HAP-1 (cell line): Measurements from ENCODE around the gene COMMD3.

Experiments used
- DNase-seq, 2 experiments: peaks; one replicate each; pipeline ENCODE4 v3.0.0-alpha.2; 2016 to 2020; ENCODE audit warnings: low spot score in 2 of 2
- H3K27me3 ChIP-seq: fragments of 250-450 bp; sonication (Bioruptor Pico); 2 replicates; pipeline ENCODE4 v1.5.1; 2020; ENCODE audit warnings: low read depth, mild to moderate bottlenecking, moderate library complexity
- H3K36me3 ChIP-seq: fragments of 250-450 bp; sonication (Bioruptor Pico); replicated peaks from 2 replicates; pipeline ENCODE4 v1.5.1; 2020; ENCODE audit warnings: mild to moderate bottlenecking
- H3K4me1 ChIP-seq: fragments of 250-450 bp; sonication (Bioruptor Pico); 2 replicates; pipeline ENCODE4 v1.5.1; 2020; ENCODE audit warnings: mild to moderate bottlenecking
- H3K4me3 ChIP-seq: fragments of 250-450 bp; sonication (Bioruptor Pico); 2 replicates; pipeline ENCODE4 v1.5.1; 2020; ENCODE audit warnings: mild to moderate bottlenecking, moderate library complexity
- H3K9me3 ChIP-seq: fragments of 250-450 bp; sonication (Bioruptor Pico); 2 replicates; pipeline ENCODE4 v1.5.1; 2020; ENCODE audit warnings: mild to moderate bottlenecking, moderate library complexity
- in situ Hi-C: fragments of 300-500 bp; cut with MboI; formaldehyde crosslinking; loops from 3 replicates; pipeline ENCODE4 v1.14.3; 2020; ENCODE audit warnings: low sequenced_read_pairs, inconsistent platforms, mixed read lengths

COMMD3 gene

DNA sequence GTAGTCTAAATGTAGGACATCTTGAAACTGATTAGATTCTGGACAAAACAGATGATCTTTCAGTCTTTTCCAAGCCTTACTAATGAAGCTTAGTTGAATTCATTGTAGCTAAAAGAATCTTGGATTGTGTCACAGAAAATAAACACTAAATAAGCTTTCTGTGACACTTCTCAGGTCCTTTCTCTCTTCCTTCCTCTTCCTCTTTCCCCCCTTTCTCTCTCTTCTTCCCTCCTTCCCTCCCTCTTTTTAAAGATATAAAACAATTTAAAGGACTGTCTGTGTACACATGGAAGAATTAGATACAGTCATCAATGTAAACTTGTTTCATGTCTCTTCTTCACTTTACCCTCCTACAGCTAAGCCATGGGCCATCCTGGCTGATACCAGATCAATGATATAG lies 5.3 kb upstream of the COMMD3 start:
- Histone ChIP-seq H3K4me1 (peaks cover 8% of the 10 kb centered on the region), H3K27me3 (no peaks in the 10 kb centered on the region), H3K4me3 (no peak overlapping the region), H3K9me3 (no peaks in the 10 kb centered on the region), H3K36me3 (no peaks in the 10 kb centered on the region)
- in situ Hi-C loops: loop anchor here (10.0 kb wide), 1 partner anchor 306 kb away; the partner anchor contains the start of gene DNAJC1
- DNase-seq: no peak

DNA sequence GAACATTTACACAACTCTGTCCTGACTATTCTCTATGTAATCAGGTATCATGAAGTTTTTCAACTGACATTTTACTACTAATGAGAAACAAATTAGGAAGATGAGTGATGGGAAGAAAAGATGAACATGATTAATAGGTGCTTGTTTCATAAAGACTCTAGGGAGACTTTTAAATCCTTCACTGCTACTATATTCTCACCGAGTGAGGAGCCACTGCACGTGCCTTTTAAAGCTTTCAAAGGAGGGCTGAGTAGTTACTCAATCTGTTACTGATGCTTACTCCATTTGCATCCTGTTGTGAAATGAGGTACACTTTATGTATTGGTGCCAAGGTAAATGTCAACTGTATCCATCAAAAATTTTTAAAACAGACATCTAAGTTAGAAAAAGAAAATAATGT lies 1.3 kb upstream of the COMMD3 start:
- no peaks in the 10 kb centered on the region for H3K27me3 ChIP-seq
- H3K9me3 ChIP-seq: no peaks in the 10 kb centered on the region
- H3K4me3 ChIP-seq: no peak overlapping the region
- H3K36me3 ChIP-seq: no peaks in the 10 kb centered on the region
- in situ Hi-C loops: loop anchor here (10.0 kb wide), 1 partner anchor 310 kb away; the partner anchor contains the start of gene DNAJC1
- H3K4me1 ChIP-seq: peaks cover 27% of the 10 kb centered on the region
- no peak for DNase-seq

DNA sequence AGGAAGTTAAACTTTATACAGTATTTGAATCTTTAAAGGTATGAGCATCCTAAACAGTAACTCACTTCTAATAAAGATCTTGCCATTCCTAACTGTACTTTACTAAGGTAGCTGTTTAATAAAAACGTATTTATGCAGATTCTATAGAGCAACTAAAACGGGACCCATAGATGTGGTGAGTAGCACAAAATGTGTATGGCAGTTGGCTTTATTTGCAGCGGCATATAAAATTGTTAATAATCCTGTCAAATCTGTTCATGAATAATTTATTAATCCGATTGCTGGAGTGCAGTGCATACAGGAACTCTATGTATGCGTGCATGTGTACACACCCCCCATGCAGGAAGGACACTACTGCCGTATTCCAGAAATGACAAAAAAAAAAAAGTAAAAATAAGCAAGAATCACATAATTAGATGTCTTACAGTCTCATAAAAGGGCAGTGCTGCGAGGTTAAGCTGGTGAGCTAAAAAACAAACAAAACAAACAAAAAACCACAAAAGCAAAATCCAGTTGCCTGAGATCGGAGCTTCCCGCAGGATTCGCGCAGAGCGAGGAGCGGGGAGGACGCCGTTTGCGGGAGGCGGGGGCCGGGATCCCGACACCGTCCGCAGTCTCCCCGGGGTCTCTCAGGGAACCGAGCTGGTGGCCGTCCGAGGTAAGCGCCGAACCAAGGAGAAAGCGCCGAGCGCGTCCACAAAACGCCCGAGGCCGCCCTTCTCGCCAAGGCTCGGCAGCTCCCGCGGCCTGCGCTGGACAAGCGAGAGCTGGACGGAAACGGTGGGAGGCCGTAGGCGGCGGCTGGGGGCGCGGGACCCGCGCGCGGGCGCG lies 518 bp upstream of the COMMD3 start:
- no peaks in the 10 kb centered on the region for H3K9me3 ChIP-seq
- in situ Hi-C loops: loop anchor here (10.0 kb wide), 1 partner anchor 311 kb away; the partner anchor contains the start of gene DNAJC1
- DNase-seq: no peak

DNA sequence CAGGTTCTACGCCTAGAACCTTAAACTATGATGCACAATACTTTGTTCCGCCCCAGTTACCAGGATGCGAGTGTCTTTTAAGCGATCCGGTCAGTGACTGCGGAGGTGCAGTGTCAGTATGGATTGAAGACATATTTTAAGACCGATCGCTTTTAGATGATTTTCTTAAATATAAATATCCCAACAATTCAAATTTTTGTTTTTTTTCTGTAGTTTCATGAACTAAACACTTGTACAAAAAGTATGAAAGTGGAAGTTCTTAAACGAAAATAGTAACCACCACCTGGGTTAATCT lies 835 bp downstream of the COMMD3 start:
- in situ Hi-C loops: loop anchor here (10.0 kb wide), 1 partner anchor 312 kb away; the partner anchor contains the start of gene DNAJC1
- peak overlapping the region; percentile 66 for H3K4me3 ChIP-seq
- H3K27me3 ChIP-seq: peaks cover 1% of the 10 kb centered on the region
- H3K4me1 ChIP-seq: peaks cover 30% of the 10 kb centered on the region
- peak in 1 of 2 experiments; percentile 26 for DNase-seq
- H3K9me3 ChIP-seq: no peaks in the 10 kb centered on the region
- no peaks in the 10 kb centered on the region for H3K36me3 ChIP-seq

More for the DNA sequence above, 518 bp upstream of the COMMD3 start:
- Histone ChIP-seq H3K4me3 (peak overlapping the region; percentile 66), H3K36me3 (no peaks in the 10 kb centered on the region), H3K4me1 (peaks cover 30% of the 10 kb centered on the region), H3K27me3 (no peaks in the 10 kb centered on the region)

DNA sequence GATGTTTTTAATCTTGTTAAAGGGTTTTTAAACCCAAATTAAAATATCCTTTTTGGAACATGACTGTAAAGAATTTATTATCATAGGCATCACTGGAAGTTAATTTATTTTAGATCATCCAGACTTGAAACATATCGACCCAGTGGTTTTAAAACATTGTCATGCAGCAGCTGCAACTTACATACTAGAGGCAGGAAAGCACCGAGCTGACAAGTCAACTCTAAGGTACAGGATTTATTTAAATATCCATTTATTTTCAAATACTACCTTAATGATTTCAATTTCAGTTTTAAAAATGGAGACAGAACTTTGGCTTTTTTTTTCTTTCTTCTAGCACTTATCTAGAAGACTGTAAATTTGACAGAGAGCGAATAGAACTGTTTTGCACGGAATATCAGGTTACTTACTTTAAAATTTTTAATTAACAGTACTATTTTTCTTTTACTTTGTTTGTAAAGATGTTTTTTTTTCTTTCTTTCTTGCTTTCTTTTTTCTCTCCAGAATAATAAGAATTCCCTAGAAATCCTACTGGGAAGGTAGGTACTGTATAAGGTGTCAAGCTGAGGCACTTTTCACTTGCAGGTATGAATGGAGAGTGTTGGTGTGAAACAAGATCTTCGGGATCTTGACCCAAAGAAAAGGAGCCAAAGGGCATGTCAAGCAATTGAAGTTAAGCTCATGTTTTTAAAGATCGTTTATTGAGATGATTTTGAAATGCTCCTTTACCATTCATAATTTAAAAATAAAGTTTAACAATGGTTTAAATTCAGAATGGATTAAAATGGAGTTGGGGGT lies 1.8 kb downstream of the COMMD3 start:
- Histone ChIP-seq H3K4me3 (no peak overlapping the region; the same call in 1 of the 2 replicates), H3K4me1 (peaks cover 33% of the 10 kb centered on the region), H3K9me3 (no peaks in the 10 kb centered on the region), H3K27me3 (peaks cover 11% of the 10 kb centered on the region), H3K36me3 (no peaks in the 10 kb centered on the region)
- in situ Hi-C loops: loop anchor here (10.0 kb wide), 1 partner anchor 313 kb away; the partner anchor contains the start of gene DNAJC1
- no peak for DNase-seq

DNA sequence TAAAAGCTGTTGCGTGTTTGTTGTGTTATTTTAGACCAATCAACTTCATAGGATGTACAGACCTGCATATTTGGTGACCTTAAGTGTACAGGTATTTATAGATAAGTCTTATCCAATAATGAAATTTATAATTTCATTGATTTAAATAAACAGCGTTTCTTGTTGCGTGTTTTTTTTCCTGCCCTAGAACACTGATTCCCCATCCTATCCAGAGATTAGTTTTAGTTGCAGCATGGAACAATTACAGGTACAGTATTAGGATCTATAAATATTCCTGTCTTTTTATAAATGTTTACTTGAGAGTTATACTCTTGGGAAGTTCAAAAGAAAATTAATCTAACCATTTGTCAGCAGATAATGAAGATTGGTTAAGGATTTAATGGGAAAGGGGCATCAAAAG lies 2.6 kb downstream of the COMMD3 start:
- H3K4me3 ChIP-seq: no peak overlapping the region
- no peaks in the 10 kb centered on the region for H3K36me3 ChIP-seq
- H3K4me1 ChIP-seq: peaks cover 41% of the 10 kb centered on the region
- peaks cover 13% of the 10 kb centered on the region for H3K27me3 ChIP-seq
- H3K9me3 ChIP-seq: no peaks in the 10 kb centered on the region
- in situ Hi-C loops: loop anchor here (10.0 kb wide), 1 partner anchor 314 kb away; the partner anchor contains the start of gene DNAJC1
- DNase-seq: no peak

DNA sequence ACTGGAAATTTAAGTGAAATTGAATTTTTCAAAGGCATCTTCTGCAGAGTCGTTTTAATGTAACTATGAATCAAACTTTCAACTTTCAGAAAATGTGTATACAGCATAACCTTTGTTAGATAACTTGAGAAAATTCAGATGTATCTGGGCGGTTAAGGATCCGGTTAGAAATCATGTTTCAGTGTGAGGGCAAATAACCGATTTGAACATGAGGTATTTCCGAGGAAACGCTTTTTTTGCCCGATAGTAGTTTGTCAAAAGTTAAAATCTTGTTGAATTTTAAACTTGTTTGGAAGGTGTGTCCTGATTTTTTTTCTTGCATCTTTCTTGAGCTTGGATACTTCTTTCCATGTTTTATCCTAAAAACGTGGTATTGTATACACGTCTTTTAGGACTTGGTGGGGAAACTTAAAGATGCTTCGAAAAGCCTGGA lies 3.4 kb downstream of the COMMD3 start:
- H3K36me3 ChIP-seq: no peaks in the 10 kb centered on the region
- H3K4me1 ChIP-seq: peaks cover 49% of the 10 kb centered on the region
- peaks cover 13% of the 10 kb centered on the region for H3K27me3 ChIP-seq
- in situ Hi-C loops: loop anchor here (10.0 kb wide), 1 partner anchor 315 kb away; the partner anchor contains the start of gene DNAJC1
- H3K4me3 ChIP-seq: no peak overlapping the region
- no peak for DNase-seq
- no peaks in the 10 kb centered on the region for H3K9me3 ChIP-seq

DNA sequence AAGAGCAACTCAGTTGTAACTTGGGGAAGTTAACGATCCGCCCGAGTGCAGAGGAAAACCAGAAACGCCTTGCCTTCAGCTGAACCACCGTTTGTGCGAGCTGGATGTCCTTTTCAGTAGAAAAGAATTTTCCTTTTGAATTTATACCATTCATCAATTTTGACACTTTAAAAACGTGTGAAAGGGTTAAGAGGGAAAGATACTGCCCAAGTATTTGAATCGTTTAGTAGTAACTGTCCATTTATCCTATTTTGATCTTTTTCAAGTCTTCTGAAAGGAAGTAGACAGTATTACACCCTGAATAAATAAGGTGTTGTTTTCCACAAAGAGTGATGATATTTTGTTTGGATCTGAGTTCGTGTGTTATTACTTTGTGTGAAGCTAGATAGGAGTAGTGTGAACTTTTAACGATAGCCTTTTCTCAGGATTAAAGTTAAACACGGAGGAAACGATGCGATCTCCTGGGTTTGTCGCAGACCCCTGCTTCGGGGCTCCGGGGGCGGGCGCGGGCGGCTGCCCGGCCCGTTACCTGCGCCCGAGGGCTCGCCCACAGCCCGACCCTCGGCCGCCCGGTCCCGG lies 3.9 kb downstream of the COMMD3 start:
- H3K9me3 ChIP-seq: no peaks in the 10 kb centered on the region
- in situ Hi-C loops: loop anchor here (10.0 kb wide), 1 partner anchor 315 kb away; the partner anchor contains the start of gene DNAJC1
- no peak for DNase-seq
- peaks cover 50% of the 10 kb centered on the region for H3K4me1 ChIP-seq
- peaks cover 13% of the 10 kb centered on the region for H3K27me3 ChIP-seq
- H3K36me3 ChIP-seq: no peaks in the 10 kb centered on the region
- peak overlapping the region; percentile 30 for H3K4me3 ChIP-seq

DNA sequence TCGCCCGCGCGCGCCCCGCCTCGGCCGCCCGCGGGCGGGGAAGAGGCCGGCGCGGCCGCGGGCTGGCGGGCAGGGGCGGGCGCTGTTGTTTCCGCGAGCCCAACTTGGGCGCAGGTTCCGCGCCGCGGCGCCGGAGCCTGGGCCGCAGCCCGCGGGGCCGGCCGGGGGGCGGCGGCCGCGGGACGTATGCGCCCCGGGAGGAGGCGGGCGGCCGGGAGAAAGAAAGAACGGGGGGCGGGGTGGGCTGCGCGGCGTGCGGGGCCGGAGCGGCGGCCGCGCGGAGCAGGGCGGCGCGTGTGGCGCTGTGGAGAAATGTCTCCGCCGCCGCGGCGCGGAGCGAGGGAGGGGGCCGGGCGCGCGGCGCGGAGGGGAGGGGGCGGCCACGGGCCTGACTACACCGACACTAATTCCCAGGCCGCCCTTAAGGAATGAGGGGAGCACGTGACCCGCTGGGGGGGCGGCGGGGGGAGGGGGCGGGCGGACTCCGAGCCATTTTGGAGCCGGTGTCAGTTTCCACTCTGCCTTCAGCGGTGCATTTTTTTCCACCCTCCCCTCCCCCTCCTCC lies 4.5 kb downstream of the COMMD3 start, which contains the start of gene BMI1:
Gene BMI1, plus strand, starts transcription at position 509 of the 565 bp plus-strand sequence. CDS start 5,351 bp downstream, outside the sequence.
- peaks cover 13% of the 10 kb centered on the region for H3K27me3 ChIP-seq
- in situ Hi-C loops: no loop called here
- peaks cover 46% of the 10 kb centered on the region for H3K4me1 ChIP-seq
- DNase-seq: peak; percentile 83 to 87
- no peaks in the 10 kb centered on the region for H3K36me3 ChIP-seq
- no peaks in the 10 kb centered on the region for H3K9me3 ChIP-seq
- peak within 1 kb of the TSS; percentile 73 for H3K4me3 ChIP-seq

DNA sequence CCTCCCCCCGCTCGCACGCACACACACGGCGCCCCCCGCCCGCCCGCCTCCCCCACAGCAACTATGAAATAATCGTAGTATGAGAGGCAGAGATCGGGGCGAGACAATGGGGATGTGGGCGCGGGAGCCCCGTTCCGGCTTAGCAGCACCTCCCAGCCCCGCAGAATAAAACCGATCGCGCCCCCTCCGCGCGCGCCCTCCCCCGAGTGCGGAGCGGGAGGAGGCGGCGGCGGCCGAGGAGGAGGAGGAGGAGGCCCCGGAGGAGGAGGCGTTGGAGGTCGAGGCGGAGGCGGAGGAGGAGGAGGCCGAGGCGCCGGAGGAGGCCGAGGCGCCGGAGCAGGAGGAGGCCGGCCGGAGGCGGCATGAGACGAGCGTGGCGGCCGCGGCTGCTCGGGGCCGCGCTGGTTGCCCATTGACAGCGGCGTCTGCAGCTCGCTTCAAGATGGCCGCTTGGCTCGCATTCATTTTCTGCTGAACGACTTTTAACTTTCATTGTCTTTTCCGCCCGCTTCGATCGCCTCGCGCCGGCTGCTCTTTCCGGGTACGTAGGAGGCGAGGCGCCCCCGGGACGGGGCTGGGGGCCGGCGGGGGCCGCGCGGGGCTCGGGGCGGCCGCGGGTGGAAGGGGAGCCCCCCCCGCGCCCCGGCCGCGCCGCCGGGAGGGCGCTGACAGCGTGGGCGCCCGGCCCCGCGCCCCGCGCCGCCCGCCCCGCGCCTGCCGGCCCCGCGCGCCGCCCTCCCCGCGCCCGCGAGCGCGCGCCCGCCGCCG lies 5.2 kb downstream of the COMMD3 start:
- Histone ChIP-seq H3K27me3 (peaks cover 13% of the 10 kb centered on the region), H3K36me3 (no peaks in the 10 kb centered on the region), H3K9me3 (no peaks in the 10 kb centered on the region), H3K4me1 (peaks cover 51% of the 10 kb centered on the region), H3K4me3 (peak overlapping the region; percentile 73)
- in situ Hi-C loops: no loop called here
- peak; percentile 58 to 79 for DNase-seq

DNA sequence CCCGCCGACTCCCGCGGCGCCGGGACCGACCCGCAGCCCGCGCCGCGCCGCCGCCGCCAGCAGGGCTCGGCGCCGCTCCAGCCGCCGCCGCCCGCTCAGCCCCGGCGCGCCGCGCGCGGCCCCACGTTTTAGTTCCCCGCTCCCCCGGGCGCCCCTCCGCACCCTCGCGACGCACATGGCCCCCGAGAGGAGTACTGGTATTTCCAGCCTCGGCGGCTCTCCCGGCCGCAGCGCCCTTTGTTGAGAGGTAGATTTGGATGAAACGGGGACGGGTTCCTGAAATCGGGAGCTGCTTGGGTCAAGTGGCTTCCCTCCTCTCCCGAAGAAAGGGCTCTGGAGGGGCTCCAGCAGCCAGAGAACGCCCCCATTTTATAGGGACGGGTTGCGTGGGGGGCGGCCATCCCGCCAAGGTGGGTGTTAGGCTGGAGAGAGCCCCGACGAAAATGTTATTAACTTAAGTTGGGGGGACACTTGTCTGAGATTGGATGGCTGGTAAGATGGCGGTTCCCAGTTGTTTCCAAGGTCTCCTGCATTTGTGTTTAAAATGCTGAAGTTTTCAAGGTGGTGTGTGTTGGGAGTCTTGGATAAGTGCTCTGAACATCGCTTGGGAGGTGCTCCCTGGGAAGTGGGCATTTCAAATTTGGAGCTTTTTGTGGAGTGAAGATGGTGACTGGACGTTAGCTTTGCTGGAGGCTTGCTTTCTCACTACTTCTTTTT lies 5.9 kb downstream of the COMMD3 start:
- Histone ChIP-seq H3K4me3 (peak overlapping the region; percentile 58), H3K27me3 (peaks cover 13% of the 10 kb centered on the region), H3K36me3 (peaks cover 7% of the 10 kb centered on the region), H3K4me1 (peaks cover 53% of the 10 kb centered on the region), H3K9me3 (no peaks in the 10 kb centered on the region)
- in situ Hi-C loops: no loop called here
- DNase-seq: peak in 1 of 2 experiments; percentile 26

DNA sequence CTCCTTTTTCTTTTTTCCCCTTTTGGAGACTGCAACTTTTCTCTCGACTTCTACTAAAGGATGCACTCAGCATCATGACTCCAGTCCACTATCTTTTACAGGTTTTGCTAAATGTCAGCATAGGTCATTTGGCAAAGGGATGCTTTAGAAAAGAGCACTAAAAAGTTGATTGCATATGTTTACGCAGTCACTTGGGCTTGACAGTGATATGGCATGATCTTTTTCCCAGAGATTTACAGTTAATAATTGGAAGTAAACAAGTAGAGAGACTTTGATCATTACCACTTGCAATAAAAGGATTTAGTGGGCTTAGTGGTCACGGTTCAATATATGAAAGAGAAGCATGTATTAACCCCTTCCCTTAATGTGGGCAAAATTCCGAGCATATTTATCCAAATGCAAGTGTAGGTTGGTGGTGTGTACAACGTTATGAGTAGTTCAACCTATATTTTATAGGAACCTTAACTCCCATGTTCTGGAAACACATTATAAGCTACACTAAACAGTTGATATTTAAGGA lies 6.5 kb downstream of the COMMD3 start:
- Histone ChIP-seq H3K4me3 (peak overlapping the region; percentile 58), H3K36me3 (peaks cover 11% of the 10 kb centered on the region), H3K27me3 (peaks cover 13% of the 10 kb centered on the region), H3K9me3 (no peaks in the 10 kb centered on the region), H3K4me1 (peaks cover 48% of the 10 kb centered on the region)
- no peak for DNase-seq
- in situ Hi-C loops: no loop called here
